D721Med (cell line): ENCODE data around the gene LRRC28.

Experiments
- DNase-seq: peaks from one replicate; pipeline ENCODE4 v3.0.0; 2011; ENCODE audit warnings: low spot score; ENCODE audit not compliant: insufficient read length
- FAIRE-seq: peaks from 2 replicates; lab custom pipeline; 2011; peaks lifted over from hg19 to GRCh38; lab: Jason Lieb, UNC
- TF ChIP-seq, protein P1 (sequence below): IDR thresholded peaks from 2 replicates; pipeline ENCODE4 v1.5.1; 2012; ENCODE audit warnings: mild to moderate bottlenecking, control low read depth; ENCODE audit not compliant: insufficient read depth; ENCODE audit errors: missing control alignments

Gene LRRC28

GRCh38 chr15:99435113-99435695, 183.9 kb downstream of the LRRC28 start:
- DNase-seq (no peak), FAIRE-seq (no peak)
- TF ChIP-seq, protein P1, sequence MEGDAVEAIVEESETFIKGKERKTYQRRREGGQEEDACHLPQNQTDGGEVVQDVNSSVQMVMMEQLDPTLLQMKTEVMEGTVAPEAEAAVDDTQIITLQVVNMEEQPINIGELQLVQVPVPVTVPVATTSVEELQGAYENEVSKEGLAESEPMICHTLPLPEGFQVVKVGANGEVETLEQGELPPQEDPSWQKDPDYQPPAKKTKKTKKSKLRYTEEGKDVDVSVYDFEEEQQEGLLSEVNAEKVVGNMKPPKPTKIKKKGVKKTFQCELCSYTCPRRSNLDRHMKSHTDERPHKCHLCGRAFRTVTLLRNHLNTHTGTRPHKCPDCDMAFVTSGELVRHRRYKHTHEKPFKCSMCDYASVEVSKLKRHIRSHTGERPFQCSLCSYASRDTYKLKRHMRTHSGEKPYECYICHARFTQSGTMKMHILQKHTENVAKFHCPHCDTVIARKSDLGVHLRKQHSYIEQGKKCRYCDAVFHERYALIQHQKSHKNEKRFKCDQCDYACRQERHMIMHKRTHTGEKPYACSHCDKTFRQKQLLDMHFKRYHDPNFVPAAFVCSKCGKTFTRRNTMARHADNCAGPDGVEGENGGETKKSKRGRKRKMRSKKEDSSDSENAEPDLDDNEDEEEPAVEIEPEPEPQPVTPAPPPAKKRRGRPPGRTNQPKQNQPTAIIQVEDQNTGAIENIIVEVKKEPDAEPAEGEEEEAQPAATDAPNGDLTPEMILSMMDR, result no peak

DNA sequence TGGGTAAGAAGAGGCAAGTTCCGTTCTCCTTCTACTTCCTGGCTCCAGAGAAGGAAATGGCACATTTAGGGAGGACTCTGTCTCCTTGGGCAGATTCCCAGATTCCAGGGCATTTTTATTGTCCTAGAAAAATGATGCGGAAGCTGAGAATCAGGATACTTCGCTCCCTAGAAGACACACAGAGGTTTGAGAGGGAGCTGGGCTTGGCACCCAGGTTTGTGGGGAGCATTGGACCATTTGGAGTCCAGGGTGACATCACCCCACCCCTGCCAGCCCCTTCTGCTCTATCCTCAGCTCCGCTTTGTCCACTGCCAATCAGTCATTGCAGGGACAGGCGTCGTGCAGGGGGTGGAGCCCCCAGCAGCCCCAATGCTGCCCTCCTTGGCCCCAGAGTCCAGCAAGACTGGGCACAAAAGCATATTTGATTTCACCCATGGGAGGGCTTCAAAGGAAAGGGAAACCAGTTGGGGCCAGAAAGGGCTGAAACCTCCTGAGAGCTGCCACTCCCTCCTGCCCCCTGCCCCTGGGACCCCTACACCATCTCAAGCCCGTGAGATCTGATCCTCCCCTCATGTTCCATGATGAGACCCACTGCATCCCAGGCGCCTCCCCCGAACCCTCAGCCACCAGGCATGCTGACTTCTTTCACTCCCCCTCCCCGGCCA, 184.7 kb downstream of the LRRC28 start:
- no peak for DNase-seq
- no peak for FAIRE-seq
- TF ChIP-seq, protein P1, result no peak

DNA sequence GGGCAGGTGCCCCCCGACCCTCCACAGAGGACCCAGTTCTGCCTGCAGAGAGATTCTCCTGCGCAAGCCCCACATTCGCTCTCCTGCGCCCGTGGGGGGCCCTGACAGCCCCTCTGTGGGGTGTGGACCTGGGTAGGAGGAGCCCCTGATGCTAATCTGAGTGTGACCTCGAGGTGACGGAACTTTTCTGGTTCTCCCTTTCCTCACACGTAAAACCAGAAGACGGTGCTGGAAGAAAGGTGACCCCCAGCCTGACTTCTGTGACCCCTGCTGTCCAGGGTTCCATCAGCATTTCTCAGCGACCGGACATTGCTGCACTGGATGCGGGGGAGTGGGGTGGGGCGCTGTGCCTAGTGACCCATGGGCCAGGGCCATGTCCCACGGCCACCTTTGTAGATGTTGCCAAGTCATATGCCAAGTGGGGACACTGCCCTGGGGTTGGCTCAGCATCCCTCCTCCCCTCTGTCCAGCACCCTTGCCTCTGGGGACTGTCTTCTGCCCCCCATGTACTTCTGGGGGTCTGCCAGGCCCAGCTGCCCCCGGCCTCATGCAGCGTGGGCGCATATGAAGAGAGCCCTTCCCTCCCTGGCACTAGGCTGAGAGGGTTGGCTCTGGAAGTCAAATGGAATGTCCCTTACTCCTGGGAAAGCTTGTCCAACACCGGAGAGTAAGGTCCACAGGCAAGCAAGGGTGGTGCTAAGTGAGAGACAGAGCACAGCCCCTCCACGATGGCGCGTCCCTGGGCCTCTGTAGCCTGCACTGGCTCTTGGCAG, 185.4 kb downstream of the LRRC28 start:
- TF ChIP-seq, protein P1, result no peak
- FAIRE-seq (no peak), DNase-seq (no peak)

DNA sequence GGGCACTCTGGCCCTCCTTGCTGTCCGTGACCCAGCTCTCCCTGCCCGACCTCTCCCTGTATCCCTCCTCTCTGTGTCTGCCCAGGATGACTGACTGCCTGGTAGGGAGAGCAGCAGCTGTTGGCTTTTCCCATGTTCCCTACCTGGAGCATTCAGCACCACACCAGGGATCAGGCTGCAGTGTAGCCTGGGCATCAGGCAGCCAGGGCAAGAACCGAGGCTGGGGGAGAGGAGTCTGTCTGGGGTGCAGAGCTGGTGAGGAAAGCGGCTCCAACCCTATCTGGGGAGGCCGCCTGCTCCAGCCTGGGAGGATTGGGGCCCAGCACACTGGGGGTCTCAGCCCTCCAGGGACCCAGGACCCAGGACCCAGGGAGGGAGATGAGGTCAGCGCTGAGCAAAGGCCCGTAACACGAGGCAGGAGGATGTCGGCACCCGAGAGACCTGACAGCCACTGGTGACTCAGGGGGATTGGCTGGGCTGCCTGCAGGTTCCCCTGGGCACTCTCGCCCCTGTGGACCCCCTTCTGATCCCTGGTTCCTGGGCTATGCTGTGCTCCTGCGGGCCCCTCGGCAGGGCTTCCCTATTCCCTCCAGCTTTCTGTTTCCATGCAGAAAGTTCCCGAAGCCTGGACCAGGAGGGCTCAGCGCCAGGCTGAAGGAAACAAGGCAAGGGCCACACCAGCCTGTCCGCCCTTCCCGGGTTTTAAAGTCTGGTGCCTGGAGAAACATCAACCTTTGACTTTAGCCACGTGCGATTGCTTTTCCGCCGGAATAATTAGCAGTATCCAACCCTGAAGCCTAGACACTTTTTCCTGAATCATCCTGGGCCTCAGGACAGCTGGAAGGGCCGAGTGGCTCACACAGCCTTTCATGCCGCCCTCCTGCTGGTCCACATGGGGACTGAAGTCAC, 186.3 kb downstream of the LRRC28 start:
- DNase-seq, result no peak
- TF ChIP-seq, protein P1, result no peak
- FAIRE-seq, result no peak

DNA sequence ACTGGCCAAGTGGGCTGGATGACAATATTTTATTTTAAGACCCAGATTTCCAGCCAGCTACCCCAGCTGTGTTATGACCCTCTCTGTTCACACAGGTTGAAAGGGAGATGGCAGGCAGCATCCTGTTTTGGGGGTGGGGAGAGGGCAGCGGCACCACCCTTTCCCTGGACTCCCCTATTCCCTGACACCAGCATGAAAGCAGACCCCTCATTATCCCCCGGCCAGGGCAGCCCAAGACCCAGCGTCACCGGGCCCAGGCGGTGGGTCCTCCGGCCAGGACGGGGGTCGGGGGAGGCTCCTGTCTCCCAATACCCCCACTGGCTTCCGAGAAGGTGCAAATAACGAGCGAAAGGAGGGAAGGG, 186.9 kb downstream of the LRRC28 start:
- TF ChIP-seq, protein P1, result no peak
- FAIRE-seq (no peak), DNase-seq (no peak)

DNA sequence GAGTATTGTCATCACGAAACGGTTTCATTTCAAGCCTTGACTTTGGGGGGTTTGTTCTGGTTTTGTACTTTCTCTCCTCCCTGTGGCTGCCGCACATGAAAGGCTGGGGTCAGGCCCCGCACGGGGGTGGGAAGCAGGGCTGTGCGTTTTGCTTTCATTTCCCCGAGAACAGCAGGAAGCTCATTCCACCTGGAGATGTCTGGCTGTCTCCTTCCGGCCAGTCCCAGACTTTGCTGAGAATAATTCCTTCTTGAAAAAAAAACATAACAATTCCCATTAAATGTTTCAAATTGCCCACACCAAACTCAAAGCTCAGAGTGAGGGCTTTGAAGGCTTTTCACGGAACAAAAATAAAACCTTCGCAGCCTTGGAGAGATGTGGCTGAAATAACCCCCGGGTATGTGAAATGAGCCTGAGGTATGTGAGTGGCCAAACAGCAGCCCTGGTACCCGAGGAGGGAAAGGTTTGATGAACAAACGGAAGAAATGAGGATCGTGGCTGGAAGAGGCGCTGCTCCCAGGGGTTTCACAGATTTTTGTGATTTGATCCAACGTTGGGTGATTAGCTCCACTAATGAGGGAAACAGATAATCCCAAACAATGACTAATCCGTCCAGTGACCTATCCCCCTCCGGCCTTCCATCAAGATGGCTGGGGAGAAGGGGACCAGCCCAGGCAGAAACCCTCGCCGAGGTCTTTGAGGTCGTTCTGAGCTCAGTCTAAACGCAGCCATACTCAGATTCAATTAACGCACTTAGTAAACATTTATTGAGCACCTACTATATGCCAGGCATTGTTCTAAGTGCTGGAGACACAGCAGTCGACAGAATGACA, 187.6 kb downstream of the LRRC28 start:
- TF ChIP-seq, protein P1, result no peak
- DNase-seq (no peak), FAIRE-seq (no peak)
